OCI-LY1 (cell line): ENCODE measurements around the gene WNT9B.

Experiments
- H2AFZ ChIP-seq: fragments of 200-600 bp; sonication (generic), shearing (Covaris generic); 2 replicates; pipeline ENCODE4 v1.6.0; 2014; ENCODE audit warnings: antibody characterized with exemption, mild to moderate bottlenecking, low read length
- H3F3A ChIP-seq: fragments of 200-600 bp; sonication (generic), shearing (Covaris generic); 2 replicates; pipeline ENCODE4 v1.6.0; 2014; ENCODE audit warnings: mild to moderate bottlenecking, antibody characterized with exemption, low read length, moderate library complexity; ENCODE audit not compliant: insufficient read depth
- H3K27ac ChIP-seq: fragments of 200-600 bp; sonication (generic); 2 replicates; pipeline ENCODE4 v1.5.1; 2014; ENCODE audit warnings: low read length, mixed run types, mild to moderate bottlenecking, low read depth; ENCODE audit not compliant: poor library complexity, severe bottlenecking
- H3K27me3 ChIP-seq: fragments of 200-600 bp; sonication (generic); 2 replicates; pipeline ENCODE4 v1.6.0; 2014; ENCODE audit warnings: antibody characterized with exemption, mild to moderate bottlenecking, low read length, moderate library complexity; ENCODE audit not compliant: insufficient read depth
- H3K36me3 ChIP-seq: fragments of 200-600 bp; sonication (generic); 2 replicates; pipeline ENCODE4 v1.6.1; 2014; ENCODE audit warnings: mild to moderate bottlenecking, antibody characterized with exemption, low read length, moderate library complexity, mixed read lengths; ENCODE audit not compliant: insufficient read depth
- H3K4me1 ChIP-seq: fragments of 200-600 bp; sonication (generic); 2 replicates; pipeline ENCODE4 v1.5.1; 2014; ENCODE audit warnings: mild to moderate bottlenecking, low read length, moderate library complexity; ENCODE audit not compliant: insufficient read depth, severe bottlenecking
- H3K4me2 ChIP-seq: fragments of 200-600 bp; sonication (generic), shearing (Covaris generic); 2 replicates; pipeline ENCODE4 v1.6.1; 2014; ENCODE audit warnings: low read length
- H3K4me3 ChIP-seq: fragments of 200-600 bp; sonication (generic); 2 replicates; pipeline ENCODE4 v1.5.1; 2014; ENCODE audit warnings: low read length, low read depth, mild to moderate bottlenecking, mixed read lengths; ENCODE audit not compliant: poor library complexity, severe bottlenecking
- H3K79me2 ChIP-seq: fragments of 200-600 bp; shearing (Covaris generic); 2 replicates; pipeline ENCODE4 v1.6.1; 2016; ENCODE audit warnings: mixed run types, low read length, mixed read lengths; ENCODE audit not compliant: insufficient read depth
- H3K9ac ChIP-seq: fragments of 200-600 bp; sonication (generic), shearing (Covaris generic); 2 replicates; pipeline ENCODE4 v1.6.1; 2014; ENCODE audit warnings: mild to moderate bottlenecking, low read length, mixed read lengths
- H3K9me2 ChIP-seq: fragments of 200-600 bp; sonication (generic), shearing (Covaris generic); 2 replicates; pipeline ENCODE4 v1.6.1; 2014; ENCODE audit warnings: low read depth, mild to moderate bottlenecking, low read length, mixed read lengths
- H3K9me3 ChIP-seq: fragments of 200-600 bp; shearing (Covaris generic); 2 replicates; pipeline ENCODE4 v1.6.1; 2014; ENCODE audit warnings: low read length, mixed read lengths
- H4K20me1 ChIP-seq: fragments of 200-600 bp; sonication (generic), shearing (Covaris generic); 2 replicates; pipeline ENCODE4 v1.6.0; 2016; ENCODE audit warnings: mild to moderate bottlenecking, low read length; ENCODE audit not compliant: insufficient read depth
- CTCF ChIP-seq: fragments of 200-600 bp; sonication (generic), shearing (Covaris generic); IDR thresholded peaks from 2 replicates; pipeline ENCODE4 v1.5.1; 2017; ENCODE audit warnings: mild to moderate bottlenecking, antibody characterized with exemption, low read length, moderate library complexity, mixed read lengths
- EZH2 ChIP-seq: fragments of 200-600 bp; sonication (generic), shearing (Covaris generic); IDR thresholded peaks from 2 replicates; pipeline ENCODE4 v1.8.0; 2017; ENCODE audit warnings: borderline replicate concordance, mixed run types, mild to moderate bottlenecking, antibody characterized with exemption, low read length, moderate library complexity, mixed read lengths

WNT9B gene

GRCh38 chr17:46887717-46888116 is 36.3 kb downstream of the WNT9B start:
- Histone ChIP-seq H4K20me1 (no peaks in the 10 kb centered on the region), H3K9ac (no peak overlapping the region), H3K79me2 (no peaks in the 10 kb centered on the region), H3K4me1 (no peaks in the 10 kb centered on the region), H3K27me3 (0 out of 2 replicates have a peak, but pooled peaks cover 4% of the 10 kb centered on the region), H3K9me2 (no peaks in the 10 kb centered on the region), H3K27ac (no peak overlapping the region), H3K36me3 (no peaks in the 10 kb centered on the region), H3K4me2 (no peak overlapping the region), H3K9me3 (no peaks in the 10 kb centered on the region), H2AFZ (no peak overlapping the region), H3K4me3 (no peak overlapping the region), H3F3A (no peaks in the 10 kb centered on the region)
- TF ChIP-seq EZH2 (no peak), CTCF (no peak)

GRCh38 chr17:46888727-46889126 is 37.3 kb downstream of the WNT9B start:
- TF ChIP-seq CTCF = no peak
- TF ChIP-seq EZH2 = no peak
- H3K27me3 ChIP-seq = 0 out of 2 replicates have a peak, but pooled peaks cover 4% of the 10 kb centered on the region
- H3K9me2 ChIP-seq = no peaks in the 10 kb centered on the region
- no peak overlapping the region for H3K4me2 ChIP-seq
- H3K79me2 ChIP-seq = no peaks in the 10 kb centered on the region
- H3K4me3 ChIP-seq = no peak overlapping the region
- no peaks in the 10 kb centered on the region for H3F3A ChIP-seq
- H2AFZ ChIP-seq = no peak overlapping the region
- no peaks in the 10 kb centered on the region for H3K4me1 ChIP-seq
- no peak overlapping the region for H3K9ac ChIP-seq
- H4K20me1 ChIP-seq = no peaks in the 10 kb centered on the region
- no peak overlapping the region for H3K27ac ChIP-seq
- H3K9me3 ChIP-seq = no peaks in the 10 kb centered on the region
- no peaks in the 10 kb centered on the region for H3K36me3 ChIP-seq

- Histone ChIP-seq H2AFZ (no peak overlapping the region), H3K36me3 (no peaks in the 10 kb centered on the region), H4K20me1 (no peaks in the 10 kb centered on the region), H3K4me2 (no peak overlapping the region), H3K9ac (no peak overlapping the region), H3K27me3 (0 out of 2 replicates have a peak, but pooled peaks cover 4% of the 10 kb centered on the region), H3K4me3 (no peak overlapping the region), H3K9me2 (no peaks in the 10 kb centered on the region), H3K4me1 (no peaks in the 10 kb centered on the region), H3K27ac (no peak overlapping the region), H3F3A (no peaks in the 10 kb centered on the region), H3K79me2 (no peaks in the 10 kb centered on the region), H3K9me3 (no peaks in the 10 kb centered on the region)
- TF ChIP-seq CTCF = no peak
- no peak for TF ChIP-seq EZH2
These were observed 38.1 kb downstream of the WNT9B start for GRCh38 chr17:46889519-46889918.
